ENCODE measurements around the gene GREM2.

The GREM2 gene

DNA sequence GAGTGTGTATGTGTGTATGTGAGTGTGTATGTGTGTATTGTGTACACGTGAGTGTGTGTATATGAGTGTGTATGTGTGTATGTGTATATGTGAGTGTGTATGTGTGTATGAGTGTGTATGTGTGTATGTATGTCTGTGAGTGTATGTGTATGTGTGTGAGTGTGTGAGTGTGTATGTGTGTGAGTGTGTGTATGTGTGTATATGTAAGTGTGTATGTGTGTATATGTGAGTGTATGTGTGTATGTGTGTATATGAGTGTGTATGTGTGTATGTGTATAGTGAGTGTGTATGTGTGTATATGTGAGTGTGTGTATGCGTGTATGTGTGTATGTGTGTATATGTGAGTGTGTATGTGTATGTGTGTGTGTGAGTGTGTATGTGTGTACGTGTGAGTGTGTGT is 49.2 kb downstream of the GREM2 start:
- no peaks in the 10 kb centered on the region for H3K4me1 ChIP-seq
- no peak for TF ChIP-seq CTCF (IDR thresholded peaks at IDR 0.05; ENCODE audit: low read depth, low read length)
- no peaks in the 10 kb centered on the region for H3K27me3 ChIP-seq
- no peaks in the 10 kb centered on the region for H3K36me3 ChIP-seq
- no peak for DNase-seq
- no peak overlapping the region for H3K4me3 ChIP-seq (ENCODE audit: low read depth, low read length)
- H3K9me3 ChIP-seq, result no peaks in the 10 kb centered on the region; the same call in 1 of the 2 replicates

DNA sequence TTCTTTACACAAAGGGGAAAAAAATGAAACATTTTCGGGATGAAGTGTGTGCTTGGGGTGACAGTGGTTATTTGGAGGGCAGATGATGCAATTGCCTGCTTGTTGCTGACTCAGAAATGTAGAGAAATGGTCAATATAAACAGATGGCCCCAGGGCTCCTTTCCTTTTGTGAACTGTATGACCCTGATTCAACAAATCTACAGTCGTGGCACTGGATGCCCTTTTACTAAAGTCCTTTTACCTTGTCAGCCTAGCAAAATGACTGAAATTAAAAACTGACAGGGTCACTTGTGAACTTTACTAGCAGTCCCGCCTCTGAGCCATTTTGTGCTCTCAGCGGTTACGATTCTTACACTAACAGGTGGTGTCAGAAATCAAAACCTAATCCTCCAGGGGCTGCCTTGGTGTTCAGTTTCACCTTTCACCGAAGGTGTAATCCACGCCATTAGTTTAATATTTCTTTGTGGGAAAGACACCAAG is 49.8 kb downstream of the GREM2 start:
- no peak for TF ChIP-seq CTCF (IDR thresholded peaks at IDR 0.05; ENCODE audit: low read depth, low read length)
- no peaks in the 10 kb centered on the region for H3K36me3 ChIP-seq
- H3K9me3 ChIP-seq, result no peaks in the 10 kb centered on the region; the same call in 1 of the 2 replicates
- no peaks in the 10 kb centered on the region for H3K4me1 ChIP-seq
- H3K27me3 ChIP-seq, result no peaks in the 10 kb centered on the region
- no peak for DNase-seq
- no peak overlapping the region for H3K4me3 ChIP-seq (ENCODE audit: low read depth, low read length)

DNA sequence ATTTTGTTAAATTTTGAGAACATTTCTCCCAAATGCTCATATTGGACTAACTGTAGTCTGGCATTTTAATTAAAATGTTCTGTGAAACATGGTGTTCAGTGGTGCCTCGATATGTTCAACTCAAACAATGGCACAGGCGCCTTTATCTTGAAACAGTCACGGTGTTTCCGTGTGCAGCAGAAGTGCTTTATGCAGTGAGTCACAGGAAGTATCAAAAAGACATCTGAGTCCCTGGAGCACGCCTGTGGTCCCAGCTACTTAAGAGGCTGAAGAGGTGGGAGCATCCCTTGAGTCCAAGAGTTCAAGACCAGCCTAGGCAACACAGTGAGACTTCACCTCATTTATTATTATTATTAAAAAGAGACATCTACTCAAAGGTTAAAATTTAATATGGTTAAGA is 52.2 kb downstream of the GREM2 start:
- no peaks in the 10 kb centered on the region for H3K27me3 ChIP-seq
- H3K9me3 ChIP-seq, result no peaks in the 10 kb centered on the region; the same call in 1 of the 2 replicates
- H3K4me1 ChIP-seq, result no peaks in the 10 kb centered on the region
- no peak for TF ChIP-seq CTCF (IDR thresholded peaks at IDR 0.05; ENCODE audit: low read depth, low read length)
- no peaks in the 10 kb centered on the region for H3K36me3 ChIP-seq
- H3K4me3 ChIP-seq (ENCODE audit: low read depth, low read length), result no peak overlapping the region
- DNase-seq, result no peak

DNA sequence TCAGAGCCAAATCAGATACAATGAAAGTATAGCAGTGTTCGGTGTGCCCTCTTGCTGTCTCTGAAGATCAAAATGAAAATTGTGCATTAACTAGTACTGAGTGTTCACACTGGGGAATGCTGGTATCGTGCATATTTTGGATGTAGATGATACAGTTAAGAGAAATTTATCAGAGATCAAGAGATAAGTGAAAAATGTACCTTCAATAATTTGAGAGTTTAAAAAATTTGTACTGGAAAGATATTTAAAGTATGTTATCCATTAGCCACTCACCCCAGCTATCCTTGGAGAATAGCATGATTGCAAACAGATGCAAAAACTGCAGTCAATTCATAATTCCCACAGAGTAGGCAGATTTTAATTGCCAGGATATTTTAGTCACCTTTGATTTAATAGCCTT is 56.4 kb downstream of the GREM2 start:
- Histone ChIP-seq H3K27me3 (no peaks in the 10 kb centered on the region), H3K9me3 (no peaks in the 10 kb centered on the region), H3K4me3 (ENCODE audit: low read depth, low read length) (no peak overlapping the region), H3K4me1 (no peaks in the 10 kb centered on the region), H3K36me3 (no peaks in the 10 kb centered on the region)
- no peak for TF ChIP-seq CTCF (IDR thresholded peaks at IDR 0.05; ENCODE audit: low read depth, low read length)
- DNase-seq, result no peak

DNA sequence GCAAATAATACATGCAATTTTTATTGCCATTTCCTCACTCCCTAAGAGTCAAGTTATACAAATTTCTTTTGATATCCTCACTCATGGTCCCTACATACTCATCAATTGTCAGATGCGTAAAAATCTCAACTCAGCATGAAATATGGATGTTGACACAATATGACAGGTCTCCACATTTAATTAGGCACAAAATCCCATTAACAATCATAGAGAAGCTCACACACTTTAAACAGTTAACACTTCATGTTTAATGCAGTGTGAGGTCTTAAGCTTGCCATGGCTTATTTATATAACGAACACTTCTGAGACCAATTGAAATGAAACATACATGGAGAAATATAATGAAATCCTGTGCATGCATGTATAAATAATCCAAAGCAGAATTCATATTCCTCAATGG is 58.6 kb downstream of the GREM2 start:
- no peak for TF ChIP-seq CTCF (IDR thresholded peaks at IDR 0.05; ENCODE audit: low read depth, low read length)
- DNase-seq, result no peak
- H3K36me3 ChIP-seq, result no peaks in the 10 kb centered on the region
- H3K9me3 ChIP-seq, result no peaks in the 10 kb centered on the region
- no peak overlapping the region for H3K4me3 ChIP-seq (ENCODE audit: low read depth, low read length)
- no peaks in the 10 kb centered on the region for H3K27me3 ChIP-seq
- H3K4me1 ChIP-seq, result no peaks in the 10 kb centered on the region

- no peak for DNase-seq
- TF ChIP-seq CTCF (IDR thresholded peaks at IDR 0.05; ENCODE audit: low read depth, low read length), result no peak
- Histone ChIP-seq H3K27me3 (no peaks in the 10 kb centered on the region), H3K4me3 (ENCODE audit: low read depth, low read length) (no peak overlapping the region), H3K9me3 (no peaks in the 10 kb centered on the region), H3K4me1 (no peaks in the 10 kb centered on the region), H3K36me3 (no peaks in the 10 kb centered on the region)
These were observed 72.1 kb downstream of the GREM2 start for GRCh38 chr1:240539769-240540414.
